GM21576 (cell line): ENCODE data around the gene SLC6A18.
"Not testable (repeated sequence)": the region's sequence is repeated elsewhere in the genome, so short reads cannot be mapped to it uniquely, and the experiment has no call there.

Experiments
- ATAC-seq: cut with Tn5 transposase; IDR thresholded peaks from one replicate; pipeline ENCODE4 v1.9.1; 2021; ENCODE audit warnings: mild to moderate bottlenecking, moderate library complexity; ENCODE audit not compliant: unreplicated experiment

Gene SLC6A18

DNA sequence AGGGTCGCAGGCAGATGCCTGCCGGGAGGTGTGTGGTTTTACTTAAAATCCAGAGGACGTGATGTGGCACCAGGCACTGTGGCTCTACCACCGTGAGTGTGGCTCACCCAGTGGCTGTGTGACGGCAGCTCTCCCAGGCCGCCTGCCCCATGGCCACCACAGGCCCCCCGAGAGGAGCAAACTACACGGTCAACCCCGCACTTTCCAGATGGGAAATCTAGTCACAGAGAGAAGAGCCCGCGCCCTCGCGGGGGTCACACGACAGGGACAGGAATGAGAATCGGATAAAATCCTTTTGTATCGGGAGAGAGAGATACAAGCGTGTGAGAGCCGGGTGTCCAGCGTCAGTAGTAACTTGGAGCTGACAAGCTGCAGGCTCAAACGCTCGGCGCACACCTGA is 45.2 kb downstream of the SLC6A18 start:
- ATAC-seq: no peak

DNA sequence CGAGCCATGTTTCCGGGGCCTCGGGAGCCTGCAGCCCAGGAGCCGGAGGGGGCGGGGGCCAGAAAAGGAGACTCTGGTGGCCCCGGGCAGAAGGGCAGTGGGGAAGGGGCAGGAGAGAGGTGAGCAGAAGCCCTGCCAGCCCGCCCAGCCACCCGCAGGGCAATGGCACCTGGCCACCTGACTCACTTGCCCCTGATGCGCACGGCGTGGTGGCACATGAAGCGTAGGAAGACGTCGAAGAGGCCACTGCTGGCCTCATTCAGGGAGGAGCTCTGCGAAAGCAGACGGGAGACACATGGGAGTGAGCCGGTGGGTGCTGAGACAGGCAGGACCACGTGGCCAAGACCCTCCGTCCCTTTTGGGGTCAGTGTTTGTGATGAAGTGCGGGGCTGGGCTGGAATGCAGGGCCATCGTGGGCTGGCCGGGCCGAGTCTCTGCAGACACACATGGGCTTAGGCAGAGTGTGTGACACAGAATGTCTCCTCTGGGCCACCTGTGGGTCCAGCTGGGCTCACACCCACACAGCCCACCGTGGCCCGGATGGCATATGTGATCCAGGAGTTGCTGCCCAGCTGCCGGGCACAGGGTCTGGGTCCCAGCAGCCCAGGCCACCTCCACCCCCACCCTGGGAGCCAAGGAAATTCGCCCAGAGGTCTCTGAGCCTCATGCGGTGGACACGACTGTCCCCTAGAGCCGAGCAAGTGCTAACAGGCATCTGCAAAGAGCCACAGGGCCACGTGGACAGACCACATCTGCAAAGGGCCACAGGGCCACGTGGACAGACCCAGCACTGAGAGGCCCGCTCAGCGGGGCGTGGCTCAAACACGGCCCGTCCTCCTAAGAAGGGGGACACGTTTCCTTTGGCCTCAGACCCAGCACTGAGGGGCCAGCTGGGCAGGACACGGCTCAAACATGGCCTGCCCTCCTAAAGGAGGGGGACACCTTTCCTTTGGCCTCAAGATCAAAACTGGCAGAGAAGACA is 46.0 kb downstream of the SLC6A18 start:
- no peak for ATAC-seq

DNA sequence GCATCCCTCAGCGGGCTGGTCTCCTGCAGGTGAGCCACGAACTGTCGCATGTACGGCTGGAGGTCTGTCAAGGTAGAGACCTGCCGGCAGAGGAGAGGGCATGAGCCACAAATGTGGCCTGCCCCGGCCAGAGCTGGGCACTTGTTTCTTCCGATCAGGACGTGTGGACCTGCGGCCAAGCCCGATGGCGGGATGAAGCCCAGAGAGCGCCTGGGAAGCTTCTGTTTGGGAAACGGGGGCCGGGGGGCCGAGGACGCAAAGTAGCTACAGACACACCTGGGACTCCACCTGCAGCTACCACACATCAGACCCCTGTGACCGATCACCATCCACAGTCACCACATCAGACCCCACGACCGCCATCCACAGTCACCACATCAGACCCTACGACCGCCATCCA is 47.0 kb downstream of the SLC6A18 start:
- ATAC-seq: no peak

DNA sequence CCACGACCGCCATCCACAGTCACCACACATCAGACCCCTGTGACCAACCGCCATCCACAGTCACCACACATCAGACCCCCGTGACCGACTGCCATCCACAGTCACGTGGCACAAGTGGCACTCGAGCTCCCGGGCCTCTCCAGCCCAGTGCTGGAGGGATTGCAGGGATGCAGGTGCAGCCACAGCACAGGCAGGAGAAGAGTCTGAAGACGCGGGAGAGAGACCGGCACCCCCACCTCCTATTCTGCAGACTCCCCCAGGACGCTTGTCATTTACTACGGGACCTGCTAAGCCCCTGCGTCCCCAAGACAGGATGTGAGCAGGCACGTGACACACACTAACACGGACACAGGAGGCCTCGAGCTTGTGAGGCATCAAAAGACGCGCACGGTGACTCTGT is 48.6 kb downstream of the SLC6A18 start:
- ATAC-seq: no peak

DNA sequence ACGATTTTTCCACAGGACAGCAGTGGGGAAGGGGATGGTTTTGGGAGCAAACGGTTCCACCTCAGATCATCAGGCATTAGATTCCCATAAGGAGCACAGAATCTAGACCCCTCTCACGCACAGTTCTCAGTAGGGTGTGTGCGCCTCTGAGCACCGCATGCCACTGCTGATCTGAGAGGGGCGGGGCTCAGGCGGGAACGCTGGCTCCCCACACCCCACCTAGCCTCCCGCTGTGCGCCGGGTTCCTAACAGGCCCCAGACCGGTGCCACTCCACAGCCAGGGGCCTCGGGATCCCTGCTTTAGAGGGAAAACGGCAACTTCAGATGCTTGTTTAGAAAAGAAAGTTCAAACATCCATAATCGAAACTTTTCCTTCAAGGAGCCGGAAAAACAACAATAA is 49.3 kb downstream of the SLC6A18 start:
- ATAC-seq: no peak

DNA sequence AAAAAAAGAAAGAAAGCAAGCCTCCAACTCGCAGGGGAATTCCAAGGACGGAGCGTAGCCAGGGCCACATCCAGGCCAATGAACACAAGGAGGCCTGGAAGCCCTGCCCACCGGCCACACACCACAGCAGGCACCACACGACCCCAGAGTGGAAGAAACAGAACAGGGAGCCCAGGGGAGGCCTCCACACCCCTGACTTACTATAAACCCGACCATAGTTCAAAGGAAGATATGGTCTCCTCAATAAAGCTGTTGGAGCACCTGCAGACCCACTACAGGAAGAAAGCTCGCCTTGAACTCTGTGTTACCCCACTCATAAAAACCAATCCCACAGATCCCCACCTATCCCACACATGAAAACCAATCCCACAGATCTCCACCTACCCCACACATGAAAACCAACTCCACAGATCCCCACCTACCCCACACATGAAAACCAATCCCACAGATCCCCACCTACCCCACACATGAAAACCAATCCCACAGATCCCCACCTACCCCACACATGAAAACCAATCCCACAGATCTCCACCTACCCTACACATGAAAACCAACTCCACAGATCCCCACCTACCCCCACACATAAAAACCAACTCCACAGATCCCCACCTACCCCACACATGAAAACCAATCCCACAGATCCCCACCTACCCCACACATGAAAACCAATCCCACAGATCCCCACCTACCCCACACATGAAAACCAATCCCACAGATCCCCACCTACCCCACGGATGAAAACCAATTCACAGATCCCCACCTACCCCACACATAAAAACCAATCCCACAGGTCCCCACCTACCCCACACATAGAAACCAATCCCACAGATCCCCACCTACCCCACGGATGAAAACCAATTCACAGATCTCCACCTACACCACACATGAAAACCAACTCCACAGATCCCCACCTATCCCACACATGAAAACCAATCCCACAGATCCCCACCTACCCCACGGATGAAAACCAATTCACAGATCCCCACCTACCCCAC is 50.5 kb downstream of the SLC6A18 start:
- not testable (repeated sequence) for ATAC-seq

DNA sequence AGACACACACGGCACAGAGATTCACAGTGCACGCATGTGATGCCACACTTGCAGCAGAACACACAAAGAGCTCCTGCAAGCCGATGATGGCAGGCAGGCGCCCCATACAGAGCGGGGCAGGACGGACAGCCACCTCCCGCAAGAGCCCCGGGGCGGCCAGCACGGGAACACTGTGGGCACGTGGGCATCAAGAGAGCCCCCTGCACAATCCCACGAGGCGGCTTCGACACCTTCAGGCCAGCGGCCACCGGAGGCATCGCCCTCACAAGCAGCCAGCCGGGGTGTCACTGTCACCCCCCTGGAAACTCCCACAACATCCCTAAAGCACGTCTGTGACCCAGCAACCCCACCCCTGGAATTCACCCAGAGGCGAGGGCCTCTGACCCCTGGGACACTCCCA is 51.7 kb downstream of the SLC6A18 start:
- no peak for ATAC-seq

DNA sequence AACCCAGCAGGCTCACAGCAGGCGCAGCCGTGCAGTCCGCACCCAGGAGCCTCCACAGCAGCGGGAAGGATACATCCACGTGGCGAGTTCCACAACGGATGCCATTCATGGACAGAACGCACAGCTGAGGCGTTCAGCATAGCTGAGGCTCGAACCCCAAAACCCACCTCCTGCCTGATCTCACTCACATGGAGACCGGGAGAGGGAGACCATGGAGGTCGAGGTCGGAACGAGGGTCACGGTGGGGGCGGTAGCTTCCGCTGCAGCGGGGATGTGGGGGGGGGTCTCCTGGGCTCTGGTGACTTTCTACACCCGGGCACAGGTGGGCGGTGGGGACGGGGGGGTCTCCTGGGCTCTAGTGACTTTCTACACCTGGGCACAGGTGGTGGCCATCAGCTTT is 52.1 kb downstream of the SLC6A18 start:
- no peak for ATAC-seq

DNA sequence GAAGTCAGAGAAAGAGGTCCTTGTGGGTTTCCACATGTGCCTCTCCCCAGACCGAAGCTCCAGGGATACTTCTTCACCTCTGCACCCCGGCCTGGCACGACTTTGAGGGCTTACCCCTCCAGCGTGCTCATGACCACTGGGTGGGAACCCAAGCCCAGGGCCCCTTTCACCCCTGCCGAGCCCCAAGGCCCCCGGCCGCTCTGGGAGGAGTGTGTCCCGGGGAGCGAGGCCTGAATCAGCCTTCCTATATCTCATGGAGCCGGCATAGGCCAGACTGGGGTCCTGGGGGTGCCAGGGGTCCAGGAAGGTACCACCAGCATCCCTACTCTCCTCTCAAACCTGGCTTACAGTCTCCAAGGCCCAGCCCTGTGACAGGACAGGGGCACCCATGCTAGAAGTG is 52.6 kb downstream of the SLC6A18 start:
- no peak for ATAC-seq

DNA sequence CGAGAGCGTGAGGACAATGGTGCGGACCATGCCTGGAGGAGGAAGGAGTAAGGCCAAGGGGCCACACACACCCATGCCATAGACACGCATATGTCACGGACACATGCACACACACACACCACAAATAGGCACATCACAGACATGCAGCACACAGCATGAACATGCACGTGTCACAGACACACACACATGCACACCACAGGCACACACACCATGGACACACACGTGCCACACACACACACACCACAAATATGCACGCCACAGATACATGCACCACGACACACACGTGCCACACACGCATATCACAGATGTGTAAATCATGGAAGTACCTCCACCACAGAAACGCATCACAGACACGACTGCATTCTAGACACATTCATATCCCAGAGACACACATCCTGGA is 53.0 kb downstream of the SLC6A18 start:
- no peak for ATAC-seq

DNA sequence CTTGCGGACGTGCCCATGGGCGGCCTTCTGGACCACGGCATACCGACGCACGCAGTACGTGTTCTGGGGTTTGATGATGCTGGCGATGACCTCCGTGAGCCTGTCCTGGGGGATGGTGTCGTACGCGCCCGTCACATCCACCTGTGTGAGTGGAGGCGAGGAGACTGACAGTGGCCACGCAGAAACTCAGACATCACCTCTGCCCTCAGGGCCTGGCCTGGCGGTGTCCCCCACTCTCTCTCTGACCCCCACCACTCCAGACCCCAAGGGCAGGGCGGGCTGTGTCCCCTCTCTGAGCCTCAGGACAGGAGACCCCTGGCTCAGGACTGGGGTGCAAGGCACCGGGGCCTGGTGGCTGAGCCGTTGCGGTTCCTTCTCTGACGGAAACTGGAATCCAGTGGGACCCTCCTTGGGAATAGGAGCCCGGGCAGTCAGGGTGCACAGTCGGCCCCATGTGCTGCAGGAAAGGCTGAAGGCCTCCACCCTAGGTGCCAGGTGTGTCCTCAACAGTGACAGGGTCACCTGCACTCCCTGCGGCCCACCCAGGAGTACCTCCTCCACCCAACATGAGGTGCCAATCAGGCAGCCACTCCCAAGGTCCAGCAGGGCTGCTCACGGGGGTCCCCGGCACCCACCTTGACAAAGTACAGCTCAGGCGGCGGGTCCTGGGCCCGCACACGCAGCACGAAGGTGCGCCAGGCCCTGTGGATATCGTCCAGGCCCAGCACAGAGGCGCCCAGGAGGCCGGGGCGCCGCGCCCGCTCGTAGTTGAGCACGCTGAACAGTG is 53.7 kb downstream of the SLC6A18 start:
- ATAC-seq: no peak

DNA sequence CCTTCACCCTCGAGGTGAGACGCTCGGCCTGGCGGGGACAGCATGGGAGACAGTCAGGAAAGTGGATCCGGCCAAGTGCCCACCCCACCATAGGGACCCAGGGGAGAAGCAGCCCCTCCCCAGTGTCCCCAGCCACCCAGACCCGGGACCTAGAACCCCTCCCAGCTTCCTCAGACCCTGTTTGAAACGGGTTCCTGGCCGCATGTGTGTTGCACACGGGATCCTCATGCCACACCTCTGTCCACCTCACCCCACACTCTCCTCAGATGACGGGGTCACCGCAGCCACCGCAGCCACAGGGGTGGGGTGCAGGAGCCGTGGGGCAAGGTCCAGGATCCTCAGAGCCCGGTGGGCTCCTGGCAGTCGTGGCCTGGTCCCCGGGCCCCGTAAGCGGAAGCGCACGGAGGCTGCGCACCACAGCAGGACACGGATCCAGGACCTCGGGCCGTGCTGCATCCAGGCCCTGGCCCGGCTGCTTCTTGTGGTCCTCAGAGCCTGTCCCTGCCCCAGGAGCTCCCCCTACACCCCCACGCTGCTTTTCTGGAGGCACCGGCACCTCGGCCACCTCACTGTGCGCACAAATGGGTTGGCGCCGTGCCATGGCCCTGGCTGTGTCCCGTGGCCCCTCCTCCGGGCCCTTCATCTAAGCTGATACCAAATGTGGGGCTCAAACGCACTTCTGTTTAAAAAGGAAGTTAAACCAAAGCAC is 54.4 kb downstream of the SLC6A18 start:
- ATAC-seq: no peak

DNA sequence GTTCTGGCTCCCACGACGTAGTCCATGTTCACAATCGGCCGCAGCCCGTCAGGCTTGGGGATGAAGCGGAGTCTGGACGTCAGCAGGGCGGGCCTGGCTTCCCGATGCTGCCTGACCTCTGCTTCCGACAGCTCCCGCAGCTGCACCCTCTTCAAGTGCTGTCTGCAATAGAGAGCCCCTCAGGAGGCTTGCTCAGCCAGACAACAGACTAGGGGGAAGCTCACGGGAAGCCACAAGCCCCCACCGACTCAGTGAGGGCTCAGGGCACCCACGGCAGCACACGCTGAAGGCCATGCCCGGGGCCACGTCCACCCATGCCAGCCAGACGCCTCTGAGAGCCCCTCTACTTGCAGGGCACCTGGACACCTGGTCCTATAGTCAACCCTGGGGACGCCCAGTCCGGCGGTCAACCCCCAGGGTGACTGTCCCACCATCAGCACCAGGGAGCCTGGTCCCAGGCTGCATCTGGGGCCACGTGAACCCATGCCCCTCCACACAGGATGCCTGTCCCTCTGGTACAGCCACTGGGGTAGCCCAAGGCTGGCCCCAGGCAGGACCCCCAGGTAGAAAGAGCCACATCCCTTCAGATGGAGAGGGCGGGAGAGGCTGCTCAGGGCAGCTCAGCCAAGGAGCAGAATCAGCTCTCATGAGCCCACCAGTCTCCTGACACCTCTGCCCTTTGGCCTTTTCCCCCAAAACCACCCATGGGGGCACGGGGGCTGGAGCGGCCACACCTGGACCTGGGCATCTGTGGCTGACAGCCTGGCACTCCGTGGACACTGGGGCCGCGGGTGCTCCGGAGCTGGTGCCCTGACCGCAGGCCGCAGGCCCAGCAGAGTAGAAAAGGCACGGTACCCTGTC is 55.2 kb downstream of the SLC6A18 start:
- no peak for ATAC-seq

DNA sequence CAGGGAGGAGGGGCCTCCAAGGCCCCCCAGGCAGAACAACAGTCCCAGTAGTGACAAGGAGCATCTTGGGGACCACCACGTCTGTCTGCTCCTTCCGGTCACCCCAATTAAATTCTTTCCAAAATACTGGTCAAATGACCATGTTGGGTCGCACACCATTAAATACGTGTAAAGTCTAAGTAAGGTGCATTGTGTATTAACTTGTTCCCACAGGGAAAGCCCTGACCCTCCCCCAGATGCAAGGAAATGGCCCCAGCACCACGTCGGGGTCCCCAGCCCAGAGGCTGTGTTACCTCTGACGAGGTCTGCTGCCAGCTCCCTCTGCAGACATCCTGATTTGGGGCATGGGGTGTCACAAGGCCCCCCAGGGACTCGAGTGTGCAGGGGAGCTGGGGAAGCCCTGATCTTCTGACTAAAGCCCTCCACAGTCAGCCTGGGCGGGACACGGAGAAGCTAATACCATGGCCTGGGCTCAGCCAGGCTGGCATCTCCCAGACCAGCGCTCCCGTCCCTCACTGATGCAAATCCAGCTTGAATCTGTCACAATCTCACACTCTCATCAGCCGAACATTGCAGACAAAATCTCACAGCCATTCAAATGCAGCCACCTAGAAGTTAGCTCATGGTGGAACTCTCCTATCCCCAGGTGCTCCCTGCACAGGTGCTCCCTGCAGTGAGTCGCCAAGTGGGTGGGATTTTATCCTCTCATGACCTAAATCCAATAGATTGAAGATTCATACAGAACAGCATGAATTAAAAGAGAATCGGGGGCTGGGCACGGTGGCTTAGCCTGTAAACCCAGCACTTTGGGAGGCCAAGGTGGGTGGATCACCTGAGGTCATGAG is 56.1 kb downstream of the SLC6A18 start:
- ATAC-seq: no peak

DNA sequence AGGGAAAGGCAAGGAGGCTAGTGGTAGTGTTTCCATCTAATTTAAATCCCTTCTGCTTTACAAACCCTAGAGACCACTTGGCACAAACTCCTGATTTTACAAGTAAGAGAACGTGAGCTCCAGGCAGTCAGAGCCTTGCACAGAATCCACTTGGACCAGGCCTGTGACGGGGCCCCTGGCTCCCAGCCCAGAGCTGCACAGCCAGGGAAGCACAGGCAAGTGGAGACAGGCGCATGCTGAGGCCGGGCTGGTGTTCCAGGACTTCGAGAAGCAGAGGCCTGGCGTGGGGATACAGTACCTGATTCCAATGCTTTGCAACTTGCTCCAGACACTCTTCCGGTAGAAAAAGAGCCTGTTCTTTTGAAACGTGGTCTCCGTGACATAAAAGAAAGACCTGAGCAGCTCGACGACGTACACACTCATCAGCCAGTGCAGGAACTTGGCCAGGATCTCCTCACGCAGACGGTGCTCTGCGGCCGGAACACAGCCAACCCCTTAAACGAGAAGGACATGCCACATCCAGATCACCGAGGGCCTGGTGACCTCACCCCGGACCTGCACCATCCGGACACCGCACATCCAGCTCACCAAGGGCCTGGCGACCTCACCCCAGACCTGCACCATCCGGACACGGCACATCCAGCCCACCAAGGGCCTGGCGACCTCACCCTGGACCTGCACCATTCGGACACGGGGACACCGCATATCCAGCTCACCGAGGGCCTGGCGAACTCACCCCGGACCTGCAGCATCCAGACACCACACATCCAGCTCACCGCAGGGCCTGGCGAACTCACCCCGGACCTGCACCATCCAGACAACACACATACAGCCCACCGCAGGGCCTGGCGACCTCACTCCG is 57.2 kb downstream of the SLC6A18 start:
- ATAC-seq: no peak

DNA sequence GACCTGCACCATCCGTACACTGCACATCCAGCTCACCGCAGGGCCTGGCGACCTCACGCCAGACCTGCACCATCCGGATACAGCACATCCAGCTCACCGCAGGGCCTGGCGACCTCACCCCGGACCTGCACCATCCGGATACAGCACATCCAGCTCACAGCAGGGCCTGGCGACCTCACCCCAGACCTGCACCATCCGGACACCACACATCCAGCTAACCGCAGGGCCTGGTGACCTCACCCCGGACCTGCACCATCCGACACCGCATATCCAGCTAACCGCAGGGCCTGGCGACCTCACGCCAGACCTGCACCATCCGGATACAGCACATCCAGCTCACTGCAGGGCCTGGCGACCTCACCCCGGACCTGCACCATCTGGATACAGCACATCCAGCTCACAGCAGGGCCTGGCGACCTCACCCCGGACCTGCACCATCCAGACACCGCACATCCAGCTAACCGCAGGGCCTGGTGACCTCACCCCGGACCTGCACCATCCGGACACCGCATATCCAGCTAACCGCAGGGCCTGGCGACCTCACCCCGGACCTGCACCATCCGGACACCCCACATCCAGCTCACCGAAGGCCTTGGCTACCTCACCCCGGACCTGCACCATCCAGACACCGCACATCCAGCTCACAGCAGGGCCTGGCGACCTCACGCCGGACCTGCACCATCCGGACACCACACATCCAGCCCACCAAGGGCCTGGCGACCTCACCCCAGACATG is 58.0 kb downstream of the SLC6A18 start:
- not testable (repeated sequence) for ATAC-seq

DNA sequence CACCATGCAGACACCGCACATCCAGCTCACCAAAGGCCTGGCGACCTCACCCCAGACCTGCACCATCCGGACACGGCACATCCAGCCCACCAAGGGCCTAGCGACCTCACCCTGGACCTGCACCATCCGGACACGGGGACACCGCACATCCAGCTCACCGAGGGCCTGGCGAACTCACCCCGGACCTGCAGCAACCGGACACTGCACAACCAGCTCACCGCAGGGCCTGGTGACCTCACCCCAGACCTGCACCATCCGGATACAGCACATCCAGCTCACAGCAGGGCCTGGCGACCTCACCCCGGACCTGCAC is 58.5 kb downstream of the SLC6A18 start:
- not testable (repeated sequence) for ATAC-seq
